K562 (cell line): Measurements from ENCODE around the gene INO80D. TPM values are rescaled to one million over a fixed set of nuclear protein-coding genes. Genes with fewer than 3 reads are reported as not detected.

ENCODE experiments used
- ATAC-seq: fragments of 200-7000 bp; cut with Tn5 transposase; 3 replicates; pipeline ENCODE4 v1.9.1; 2020; ENCODE audit warnings: moderate library complexity
- BruUV-seq: library from RNA; stranded (reverse); fragments of 400-500 nt; replicated peaks from 2 replicates; lab custom pipeline; 2021; lab: Mats Ljungman, UMichigan
- CTCF ChIA-PET: fragments of 300-600 bp; formaldehyde crosslinking; extraction: SDS; loops from one replicate; lab custom pipeline; 2021; ENCODE audit warnings: low intra/inter-chr PET ratio; lab: Yijun Ruan, JAX
- POLR2A ChIA-PET: fragments of 300-600, 350-650 bp; sonication (Branson Sonifier 250); formaldehyde crosslinking; extraction: SDS; loops from one replicate; lab custom pipeline; 2021; ENCODE audit warnings: antibody characterized with exemption, inconsistent platforms; lab: Yijun Ruan, JAX
- DNase-seq, 4 experiments: peaks; one replicate each; pipeline versions ENCODE4 v3.0.0 to v3.0.0-alpha.2; 2011 to 2018; ENCODE audit warnings: low spot score in 3 of 4, mixed read lengths in 3 of 4; ENCODE audit errors: extremely low read depth in 1 of 4
- FAIRE-seq: peaks from 2 replicates; lab custom pipeline; 2011; peaks lifted over from hg19 to GRCh38; lab: Jason Lieb, UNC
- H2AFZ ChIP-seq: 2 replicates; pipeline ENCODE4 v1.6.0; 2011; ENCODE audit warnings: low read depth, low read length, control low read depth, inconsistent platforms
- H3K27ac ChIP-seq: fragments of 200-600 bp; 3 replicates; pipeline ENCODE4 v1.8.0; 2011; ENCODE audit warnings: low read depth, mild to moderate bottlenecking, control low read depth, inconsistent platforms, low read length, moderate library complexity, mixed read lengths; ENCODE audit errors: extremely low read depth
- H3K27me3 ChIP-seq, 2 experiments: fragments of 300-600 bp in 1 of 2; 2 replicates in 1 of 2; 3 replicates in 1 of 2; pipeline versions ENCODE4 v1.6.0 to v1.8.0; 2011; ENCODE audit warnings: inconsistent platforms in 2 of 2, low read length in 2 of 2, mild to moderate bottlenecking in 1 of 2, mixed read lengths in 1 of 2, moderate library complexity in 1 of 2; ENCODE audit not compliant: control insufficient read depth in 2 of 2, insufficient read depth in 2 of 2
- H3K36me3 ChIP-seq: fragments of 300-600 bp; 3 replicates; pipeline ENCODE4 v1.8.0; 2011; ENCODE audit warnings: mild to moderate bottlenecking, low read length, inconsistent platforms; ENCODE audit not compliant: control insufficient read depth, insufficient read depth
- H3K4me1 ChIP-seq, 2 experiments: fragments of 200-600 bp in 1 of 2; replicated peaks in 1 of 2; 2 replicates in 1 of 2; 3 replicates in 1 of 2; pipeline versions ENCODE4 v1.5.1 to v1.8.0; 2011; ENCODE audit warnings: inconsistent platforms in 2 of 2, low read length in 2 of 2, mild to moderate bottlenecking in 1 of 2, mixed read lengths in 1 of 2, moderate library complexity in 1 of 2; ENCODE audit not compliant: control insufficient read depth in 2 of 2, insufficient read depth in 2 of 2
- H3K4me2 ChIP-seq: 2 replicates; pipeline ENCODE4 v1.6.1; 2011; ENCODE audit warnings: low read length, control low read depth, inconsistent platforms, mixed read lengths; ENCODE audit not compliant: insufficient read depth
- H3K4me3 ChIP-seq: fragments of 200-600 bp; sonication (generic), shearing (Covaris generic); 2 replicates; pipeline ENCODE4 v1.5.1; 2016; ENCODE audit warnings: control low read depth, inconsistent platforms
- H3K79me2 ChIP-seq: fragments of 200-600 bp; 3 replicates; pipeline ENCODE4 v1.8.0; 2011; ENCODE audit warnings: low read length, inconsistent platforms; ENCODE audit not compliant: control insufficient read depth, insufficient read depth
- H3K9ac ChIP-seq, 2 experiments: 2 replicates each; pipeline versions ENCODE4 v1.6.0 to v1.6.1; 2011; ENCODE audit warnings: low read depth in 2 of 2, low read length in 2 of 2, control low read depth in 1 of 2, inconsistent platforms in 1 of 2, mild to moderate bottlenecking in 1 of 2, mixed read lengths in 1 of 2; ENCODE audit not compliant: insufficient read depth in 1 of 2
- H3K9me1 ChIP-seq: one replicate; pipeline ENCODE4 v1.6.0; 2011; ENCODE audit warnings: inconsistent platforms, mild to moderate bottlenecking, low read length, moderate library complexity; ENCODE audit not compliant: control insufficient read depth, insufficient read depth
- H3K9me3 ChIP-seq: replicated peaks from 2 replicates; pipeline ENCODE4 v1.5.1; 2011; ENCODE audit warnings: low read depth, low read length, inconsistent platforms; ENCODE audit not compliant: control insufficient read depth, insufficient read depth
- H4K20me1 ChIP-seq: replicated peaks from 2 replicates; pipeline ENCODE4 v1.6.1; 2011; ENCODE audit warnings: low read length, inconsistent platforms, mixed read lengths; ENCODE audit not compliant: control insufficient read depth, insufficient read depth
- ARID2 ChIP-seq: fragments of 450-650 bp; IDR thresholded peaks from 2 replicates; pipeline ENCODE4 v1.6.1; 2017; ENCODE audit warnings: antibody characterized with exemption, mild to moderate bottlenecking
- CXXC5 ChIP-seq: fragments of 250-450 bp; sonication (Bioruptor Pico); IDR thresholded peaks from 2 replicates; pipeline ENCODE4 v1.8.0; 2022; ENCODE audit warnings: inconsistent platforms, mild to moderate bottlenecking, moderate library complexity
- DNMT1 ChIP-seq: fragments of 450-650 bp; IDR thresholded peaks from 2 replicates; pipeline ENCODE4 v1.6.1; 2016; ENCODE audit warnings: antibody characterized with exemption, mild to moderate bottlenecking
- EGR1 ChIP-seq: fragments of 450-650 bp; conservative IDR thresholded peaks from 2 replicates; pipeline ENCODE4 v1.6.1; 2017; ENCODE audit warnings: mild to moderate bottlenecking
- FOS ChIP-seq: IDR thresholded peaks from 3 replicates; pipeline ENCODE4 v1.6.1; 2011; ENCODE audit not compliant: insufficient read length; ENCODE audit errors: extremely low read depth
- NFXL1 ChIP-seq: fragments of 450-650 bp; formaldehyde crosslinking; IDR thresholded peaks from 2 replicates; pipeline ENCODE4 v1.4.0; 2021; ENCODE audit warnings: mild to moderate bottlenecking
- NKRF ChIP-seq: fragments of 450-650 bp; IDR thresholded peaks from 2 replicates; pipeline ENCODE4 v1.6.1; 2016; ENCODE audit warnings: borderline replicate concordance
- POLR2B ChIP-seq: fragments of 450-650 bp; IDR thresholded peaks from 2 replicates; pipeline ENCODE4 v1.6.1; 2018; ENCODE audit warnings: low read depth; ENCODE audit not compliant: partially characterized antibody
- RCOR1 ChIP-seq, 2 experiments: IDR thresholded peaks; 2 replicates each; pipeline ENCODE4 v1.6.1; 2012; ENCODE audit warnings: low read depth in 2 of 2, low read length in 2 of 2, borderline replicate concordance in 1 of 2, improper control_type of control experiment in 1 of 2
- ZNF384 ChIP-seq: IDR thresholded peaks from 2 replicates; pipeline ENCODE4 v1.6.1; 2012; ENCODE audit warnings: low read depth, low read length, improper control_type of control experiment
- ZNF717 ChIP-seq: fragments of 250-450 bp; sonication (Bioruptor Pico); IDR thresholded peaks from 2 replicates; pipeline ENCODE4 v1.5.0; 2021
- WGBS: fragments of 100-300 bp; shearing (Covaris generic); methylation state at CpG from one replicate; pipeline ENCODE4 v1.1.6; 2016; ENCODE audit warnings: low coverage, mixed read lengths; ENCODE audit not compliant: insufficient coverage; ENCODE audit errors: missing lambda C conversion rate; 5-methylcytosine and 5-hydroxymethylcytosine counted together
- in situ Hi-C: fragments of 300-500 bp; cut with MboI; formaldehyde crosslinking; loops from 4 replicates; pipeline ENCODE4 v1.15.0; 2018; ENCODE audit warnings: inconsistent platforms, mixed read lengths
- intact Hi-C: fragments of 100-400 bp; cut with micrococcal nuclease; formaldehyde crosslinking; loops from 2 replicates; pipeline ENCODE4 v1.14.2; 2022
- polyA plus RNA-seq, 8 experiments: library from polyadenylated mRNA; depleted of rRNA in 4 of 8; stranded (reverse) in 5 of 8; unstranded in 3 of 8; fragments of >200 nt; fragmentation: Nextera tagmentation in 2 of 8; fragmentation: Illumina TruSeq in 1 of 8; extraction: Ambion mirVana in 2 of 8; extraction: Trizol in 1 of 8; gene quantifications; 2 replicates each; pipeline versions ENCODE4 v1.2.1 to v1.2.3, GENCODE V29; 2011 to 2014; ENCODE audit warnings: inconsistent platforms in 1 of 8, missing spikeins in 1 of 8
- total RNA-seq, 7 experiments: library from RNA; depleted of rRNA in 6 of 7; stranded (reverse); fragments of >200 nt in 6 of 7; fragmentation: Illumina TruSeq in 2 of 7; extraction: Trizol in 2 of 7; gene quantifications; 2 replicates each; pipeline versions ENCODE4 v1.2.1 to v1.2.3, GENCODE V29; 2011 to 2021; ENCODE audit warnings: low replicate concordance in 1 of 7

Gene INO80D
- total and polyA plus RNA-seq, 9 of the 15 experiments (the other 6 are each of a cell fraction or from before 2014, with no cell fraction given) = 0.64 to 8.1 (median 2.9) TPM

GRCh38 chr2:206084439-206084869 lies 1.5 kb downstream of the INO80D start (continued):
- TF ChIP-seq POLR2B = peak; percentile 55
- TF ChIP-seq, all 486 proteins: peak for 35

GRCh38 chr2:206083602-206084438 lies 2.2 kb downstream of the INO80D start:
- H3K4me3 ChIP-seq = peak overlapping the region; percentile 76
- H3K36me3 ChIP-seq = no peaks in the 10 kb centered on the region
- DNase-seq (peak in 1 of 4 experiments; percentile 31), FAIRE-seq (peak; percentile 60), ATAC-seq (peak; percentile 14)
- H3K27ac ChIP-seq = peak overlapping the region; percentile 96
- intact Hi-C loops (no loop called here), in situ Hi-C loops (no loop called here)
- no peaks in the 10 kb centered on the region for H3K9me1 ChIP-seq
- H3K9ac ChIP-seq = peak overlapping the region; percentile 96; a peak in 3 of 4 replicates
- peaks cover 80% of the 10 kb centered on the region for H3K79me2 ChIP-seq
- peaks cover 3 to 4% of the 10 kb centered on the region in 2 experiments; a peak in 3 of 5 replicates for H3K4me1 ChIP-seq
- POLR2A ChIA-PET = interaction anchor here (1.7 kb wide), 1 partner anchor 13 kb away, joined by 9 read pairs; no protein-coding TSS in a partner anchor
- WGBS = 2% methylated on average over 11 of the region's 14 CpGs
- no peak for TF ChIP-seq DNMT1
- TF ChIP-seq CXXC5 = peak; percentile 8; the same call in 1 of the 2 replicates
- TF ChIP-seq RCOR1 (IDR thresholded peaks at IDR 0.05; ENCODE audit: borderline replicate concordance in 1 of 2, low read depth in 2 of 2, low read length in 2 of 2) = no peak
- TF ChIP-seq NFXL1 (CRISPR knock-in tag) = no peak
- TF ChIP-seq FOS = no peak
- no peak for TF ChIP-seq ARID2
- no peak for TF ChIP-seq ZNF717 (CRISPR knock-in tag)
- 0 out of 2 replicates have a peak, but pooled peaks have one; percentile 54 for TF ChIP-seq ZNF384
- TF ChIP-seq EGR1 = peak; percentile 47
- TF ChIP-seq NKRF = 0 out of 2 replicates have a peak, but pooled peaks have one; percentile 19
- peak overlapping the region; percentile 83 for H2AFZ ChIP-seq
- BruUV-seq = no TSS peak
- no peaks in the 10 kb centered on the region for H3K9me3 ChIP-seq
- no peaks in the 10 kb centered on the region for H3K27me3 ChIP-seq
- peak overlapping the region; percentile 90 for H3K4me2 ChIP-seq
- no peaks in the 10 kb centered on the region for H4K20me1 ChIP-seq
- CTCF ChIA-PET = no interaction called here
